ENCODE data around the gene C22orf15.
"Not testable (repeated sequence)": the region's sequence is repeated elsewhere in the genome, so short reads cannot be mapped to it uniquely, and the experiment has no call there.

DNA sequence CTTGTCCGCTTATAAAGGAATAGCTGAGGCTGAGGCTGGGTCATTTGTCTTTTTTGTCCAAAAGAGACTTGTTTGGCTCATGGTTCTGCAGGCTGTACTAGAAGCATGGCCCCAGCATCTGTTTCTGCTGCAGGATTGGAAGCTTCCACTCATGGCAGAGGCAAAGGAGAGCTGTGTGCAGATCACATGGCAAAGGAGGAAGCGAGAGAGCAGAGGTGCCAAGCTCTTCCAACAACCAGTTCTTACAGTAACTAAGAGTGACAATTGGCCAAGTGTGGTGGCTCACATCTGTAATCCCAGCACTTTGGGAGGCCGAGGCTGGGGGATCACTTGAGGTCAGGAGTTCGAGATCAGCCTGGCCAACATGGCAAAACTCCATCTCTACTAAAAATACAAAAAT is 34.7 kb upstream of the C22orf15 start:
- TF ChIP-seq, protein P1, sequence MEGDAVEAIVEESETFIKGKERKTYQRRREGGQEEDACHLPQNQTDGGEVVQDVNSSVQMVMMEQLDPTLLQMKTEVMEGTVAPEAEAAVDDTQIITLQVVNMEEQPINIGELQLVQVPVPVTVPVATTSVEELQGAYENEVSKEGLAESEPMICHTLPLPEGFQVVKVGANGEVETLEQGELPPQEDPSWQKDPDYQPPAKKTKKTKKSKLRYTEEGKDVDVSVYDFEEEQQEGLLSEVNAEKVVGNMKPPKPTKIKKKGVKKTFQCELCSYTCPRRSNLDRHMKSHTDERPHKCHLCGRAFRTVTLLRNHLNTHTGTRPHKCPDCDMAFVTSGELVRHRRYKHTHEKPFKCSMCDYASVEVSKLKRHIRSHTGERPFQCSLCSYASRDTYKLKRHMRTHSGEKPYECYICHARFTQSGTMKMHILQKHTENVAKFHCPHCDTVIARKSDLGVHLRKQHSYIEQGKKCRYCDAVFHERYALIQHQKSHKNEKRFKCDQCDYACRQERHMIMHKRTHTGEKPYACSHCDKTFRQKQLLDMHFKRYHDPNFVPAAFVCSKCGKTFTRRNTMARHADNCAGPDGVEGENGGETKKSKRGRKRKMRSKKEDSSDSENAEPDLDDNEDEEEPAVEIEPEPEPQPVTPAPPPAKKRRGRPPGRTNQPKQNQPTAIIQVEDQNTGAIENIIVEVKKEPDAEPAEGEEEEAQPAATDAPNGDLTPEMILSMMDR (IDR thresholded peaks at IDR 0.05 in 8 of 11, conservative IDR thresholded peaks at IDR 0.05 in 3 of 11): not testable (repeated sequence)
- not testable (repeated sequence) for TF ChIP-seq POLR2AphosphoS5, POLR2A (IDR thresholded peaks at IDR 0.05)
